Activated T-cell treated with anti-CD3 and anti-CD28 coated beads for 1 hour (primary cell): ENCODE results near the gene SNHG17.
A peak's percentile ranks its signal among the peaks of the same experiment; 100 is the strongest.
"Not testable (repeated sequence)": the region's sequence is repeated elsewhere in the genome, so short reads cannot be mapped to it uniquely, and the experiment has no call there.

ENCODE experiments used
- DNase-seq: peaks from one replicate; pipeline ENCODE4 v3.0.0-alpha.2; 2020; ENCODE audit warnings: low read depth

The SNHG17 gene

GRCh38 chr20:38434770-38435554 lies at the start of gene SNHG17:
Gene SNHG17 (minus strand): TSS chr20:38435328.
- DNase-seq = peak; percentile 89

- DNase-seq = no peak
Observed at GRCh38 chr20:38479596-38479995, 44.5 kb upstream of the SNHG17 start.

GRCh38 chr20:38477747-38478146 lies 42.6 kb upstream of the SNHG17 start:
- no peak for DNase-seq

GRCh38 chr20:38473367-38473795 lies 38.3 kb upstream of the SNHG17 start:
- DNase-seq = no peak

GRCh38 chr20:38472513-38473366 lies 37.6 kb upstream of the SNHG17 start, which contains the start of gene RALGAPB:
Gene RALGAPB (plus strand): TSS chr20:38472843. CDS start chr20:38488433, 15,590 bp downstream.
- DNase-seq = peak; percentile 99

GRCh38 chr20:38471987-38472512 lies 36.9 kb upstream of the SNHG17 start:
- DNase-seq = no peak

- DNase-seq = no peak
Observed at GRCh38 chr20:38471245-38471644, 36.1 kb upstream of the SNHG17 start.

DNA sequence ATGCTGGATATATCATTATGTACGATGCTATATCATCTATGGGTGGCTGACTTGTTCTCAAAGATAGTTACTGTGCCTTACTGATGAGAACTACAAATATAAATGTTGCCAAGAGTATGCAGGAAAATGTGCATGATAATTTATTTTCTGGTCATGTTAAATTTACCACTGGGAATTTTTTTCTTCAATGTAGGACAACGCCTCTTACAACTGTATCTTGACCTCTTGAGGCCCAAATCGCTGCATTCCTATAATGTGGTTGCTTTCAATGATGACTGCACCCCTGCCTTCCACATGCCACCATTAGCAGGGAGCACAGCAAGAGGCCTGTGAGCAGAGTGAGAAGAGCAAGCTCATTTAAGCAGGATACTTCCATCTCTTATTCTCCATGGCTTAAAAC lies 31.9 kb upstream of the SNHG17 start:
- DNase-seq = no peak

DNA sequence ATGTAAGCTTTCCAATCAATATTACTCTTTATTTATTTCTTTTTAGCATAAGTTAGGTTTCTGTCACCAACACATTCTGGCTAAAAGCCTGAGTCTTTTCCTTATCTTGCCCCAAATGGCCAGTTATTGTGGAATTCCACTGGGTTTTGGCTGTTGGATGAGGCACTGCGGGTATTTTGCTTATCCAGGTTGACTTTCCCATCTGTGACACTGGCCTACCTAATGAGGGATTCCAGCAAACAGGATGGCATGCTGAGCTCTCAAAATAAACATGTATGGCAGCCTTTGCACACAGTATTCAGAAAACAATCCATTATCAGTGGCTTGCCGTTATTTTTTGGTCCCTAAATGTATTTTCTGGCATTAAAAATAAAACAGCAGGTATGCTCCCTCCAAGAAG lies 31.0 kb upstream of the SNHG17 start:
- DNase-seq = no peak

- not testable (repeated sequence) for DNase-seq
Observed at GRCh38 chr20:38461569-38461968, 26.4 kb upstream of the SNHG17 start.

GRCh38 chr20:38461167-38461566 lies 26.0 kb upstream of the SNHG17 start:
- DNase-seq = not testable (repeated sequence)

- not testable (repeated sequence) for DNase-seq
Observed at GRCh38 chr20:38460631-38461030, 25.5 kb upstream of the SNHG17 start.

GRCh38 chr20:38460040-38460623 lies 25.0 kb upstream of the SNHG17 start:
- no peak for DNase-seq

- no peak for DNase-seq
Observed at GRCh38 chr20:38458314-38458713, 23.2 kb upstream of the SNHG17 start.

GRCh38 chr20:38454556-38455473 lies 19.7 kb upstream of the SNHG17 start:
- no peak for DNase-seq

DNA sequence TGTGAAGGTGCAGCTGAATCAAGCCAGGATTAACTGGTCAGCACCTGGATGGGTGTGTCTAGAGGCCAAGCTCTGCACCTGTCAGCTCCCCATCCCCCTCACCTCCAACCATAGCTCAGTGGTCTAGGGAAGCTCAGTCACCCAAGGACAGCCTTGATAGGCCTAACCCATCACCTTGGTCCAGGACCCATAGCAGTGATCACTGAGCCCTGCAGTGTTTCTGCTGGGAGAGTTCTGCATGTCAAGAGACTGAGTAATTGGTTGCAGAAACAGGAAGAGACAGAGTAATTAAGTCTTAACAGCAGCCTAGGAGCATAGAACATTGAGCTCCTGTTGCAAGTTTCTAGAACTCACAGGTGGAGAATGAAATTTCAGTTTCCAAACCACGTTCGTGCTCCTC lies 18.8 kb upstream of the SNHG17 start:
- DNase-seq = no peak

- DNase-seq = no peak
Observed at GRCh38 chr20:38452880-38453624, 17.9 kb upstream of the SNHG17 start.

DNA sequence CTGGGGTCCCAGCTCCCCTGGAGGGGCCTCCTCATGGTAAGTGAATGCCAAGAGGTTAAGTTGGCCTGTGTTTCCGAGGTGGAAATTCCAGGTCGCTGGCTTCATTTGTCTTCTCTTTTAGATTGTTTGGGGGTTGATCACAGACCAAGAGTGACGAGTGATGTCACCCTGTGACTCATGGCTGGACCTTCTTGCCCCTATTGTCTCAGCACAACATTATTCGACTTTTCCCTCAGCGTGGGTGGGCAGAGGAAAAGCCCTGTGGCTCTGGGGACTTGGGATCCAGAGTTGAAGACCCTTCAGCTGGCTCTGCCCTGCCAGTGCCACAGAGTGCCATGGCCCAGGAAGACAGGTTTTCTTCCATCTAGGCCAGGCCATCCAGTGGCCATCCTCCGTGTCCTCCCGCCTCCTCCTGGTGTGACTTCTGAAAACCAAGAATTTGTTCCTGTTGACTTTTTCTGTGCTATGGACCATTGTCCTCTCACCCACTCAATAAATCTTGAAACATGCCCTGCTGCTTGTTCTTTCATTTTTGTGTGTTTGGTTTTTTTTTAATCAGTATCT lies 15.4 kb upstream of the SNHG17 start:
- no peak for DNase-seq

DNA sequence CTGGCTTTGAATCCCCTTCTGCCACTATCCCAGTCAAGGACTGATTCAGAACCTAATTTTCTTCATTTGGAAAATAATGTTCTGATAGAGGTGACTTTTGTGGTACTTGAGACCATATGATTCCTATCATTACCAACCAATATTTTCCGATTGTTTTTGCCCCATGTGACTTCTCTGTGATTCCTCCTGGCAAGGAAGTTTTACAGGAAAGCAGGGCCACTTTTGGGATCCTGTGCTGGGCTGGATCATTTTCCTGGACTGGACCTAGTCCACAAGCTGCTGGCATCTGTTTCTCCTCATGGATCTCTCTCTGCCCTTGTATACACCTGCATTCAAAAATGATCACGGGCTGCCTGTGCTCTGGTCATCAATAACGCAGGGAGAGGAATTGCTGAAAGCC lies 13.9 kb upstream of the SNHG17 start:
- no peak for DNase-seq
